BE2C (cell line): Measurements from ENCODE around the gene MSI1.
A peak's percentile ranks its signal among the peaks of the same experiment; 100 is the strongest.

Source experiments
- DNase-seq: peaks from one replicate; pipeline ENCODE4 v3.0.0-alpha.2; 2020
- H3K27me3 ChIP-seq: fragments of 250-450 bp; sonication (Bioruptor Pico); 2 replicates; pipeline ENCODE4 v1.5.1; 2020; ENCODE audit warnings: mild to moderate bottlenecking
- H3K36me3 ChIP-seq: fragments of 250-450 bp; sonication (Bioruptor Pico); 2 replicates; pipeline ENCODE4 v1.5.1; 2020; ENCODE audit warnings: mild to moderate bottlenecking
- H3K4me1 ChIP-seq: fragments of 250-450 bp; sonication (Bioruptor Pico); 2 replicates; pipeline ENCODE4 v1.5.1; 2020
- H3K4me3 ChIP-seq: 2 replicates; pipeline ENCODE4 v1.5.1; 2011; ENCODE audit warnings: low read depth, low read length
- H3K9me3 ChIP-seq: fragments of 250-450 bp; sonication (Bioruptor Pico); 2 replicates; pipeline ENCODE4 v1.5.1; 2020
- TF ChIP-seq, protein P1 (sequence below): IDR thresholded peaks from 2 replicates; pipeline ENCODE4 v1.5.1; 2012; ENCODE audit warnings: mild to moderate bottlenecking, low read depth, low read length

Gene MSI1

DNA sequence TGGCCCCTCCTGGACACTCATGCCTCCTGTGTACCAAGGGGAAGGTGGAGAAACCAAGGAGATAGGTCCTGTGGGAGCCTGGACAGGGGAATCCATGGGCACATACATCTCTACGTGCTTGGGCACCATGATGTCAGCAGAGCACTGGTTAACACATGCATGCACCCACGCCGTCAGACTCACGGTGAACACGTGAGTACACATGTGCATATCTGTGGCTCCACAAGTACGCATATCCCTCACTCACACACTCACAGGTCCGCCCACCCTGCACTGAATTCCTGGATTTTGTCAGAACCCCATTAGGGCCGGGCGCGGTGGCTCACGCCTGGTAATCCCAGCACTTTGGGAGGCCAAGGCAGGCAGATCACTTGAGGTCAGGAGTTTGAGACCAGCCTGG, 39.8 kb upstream of the MSI1 start:
- TF ChIP-seq, protein P1, sequence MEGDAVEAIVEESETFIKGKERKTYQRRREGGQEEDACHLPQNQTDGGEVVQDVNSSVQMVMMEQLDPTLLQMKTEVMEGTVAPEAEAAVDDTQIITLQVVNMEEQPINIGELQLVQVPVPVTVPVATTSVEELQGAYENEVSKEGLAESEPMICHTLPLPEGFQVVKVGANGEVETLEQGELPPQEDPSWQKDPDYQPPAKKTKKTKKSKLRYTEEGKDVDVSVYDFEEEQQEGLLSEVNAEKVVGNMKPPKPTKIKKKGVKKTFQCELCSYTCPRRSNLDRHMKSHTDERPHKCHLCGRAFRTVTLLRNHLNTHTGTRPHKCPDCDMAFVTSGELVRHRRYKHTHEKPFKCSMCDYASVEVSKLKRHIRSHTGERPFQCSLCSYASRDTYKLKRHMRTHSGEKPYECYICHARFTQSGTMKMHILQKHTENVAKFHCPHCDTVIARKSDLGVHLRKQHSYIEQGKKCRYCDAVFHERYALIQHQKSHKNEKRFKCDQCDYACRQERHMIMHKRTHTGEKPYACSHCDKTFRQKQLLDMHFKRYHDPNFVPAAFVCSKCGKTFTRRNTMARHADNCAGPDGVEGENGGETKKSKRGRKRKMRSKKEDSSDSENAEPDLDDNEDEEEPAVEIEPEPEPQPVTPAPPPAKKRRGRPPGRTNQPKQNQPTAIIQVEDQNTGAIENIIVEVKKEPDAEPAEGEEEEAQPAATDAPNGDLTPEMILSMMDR: no peak
- no peaks in the 10 kb centered on the region for H3K4me1 ChIP-seq
- no peaks in the 10 kb centered on the region for H3K9me3 ChIP-seq

DNA sequence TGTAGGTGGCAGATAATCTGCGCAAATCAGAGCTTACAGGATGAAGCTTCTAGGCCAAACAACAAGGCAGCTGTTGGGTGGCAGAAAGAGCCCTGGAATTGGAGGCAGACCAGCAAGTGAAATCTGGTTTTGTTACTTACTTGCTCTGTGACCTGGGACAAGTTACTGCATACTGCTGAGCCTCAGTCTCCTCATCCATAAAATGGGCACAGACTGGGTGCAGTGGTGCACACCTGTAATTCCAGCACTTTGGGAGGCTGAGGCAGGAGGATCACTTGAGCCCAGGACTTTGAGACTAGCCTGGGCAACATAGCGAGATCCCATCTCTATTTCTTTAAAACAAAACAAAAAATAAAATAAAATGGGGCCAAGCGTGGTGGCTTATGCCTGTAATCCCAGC, 37.6 kb upstream of the MSI1 start:
- TF ChIP-seq, protein P1: no peak
- H3K36me3 ChIP-seq: no peaks in the 10 kb centered on the region
- no peak overlapping the region for H3K4me3 ChIP-seq
- no peaks in the 10 kb centered on the region for H3K4me1 ChIP-seq
- DNase-seq: no peak
- H3K9me3 ChIP-seq: no peaks in the 10 kb centered on the region
- H3K27me3 ChIP-seq: no peaks in the 10 kb centered on the region

More for the DNA sequence above, 39.8 kb upstream of the MSI1 start:
- Histone ChIP-seq H3K27me3 (no peaks in the 10 kb centered on the region), H3K36me3 (no peaks in the 10 kb centered on the region), H3K4me3 (no peak overlapping the region)
- no peak for DNase-seq

GRCh38 chr12:120406069-120406468, 37.1 kb upstream of the MSI1 start:
- TF ChIP-seq, protein P1: no peak
- no peak for DNase-seq
- no peaks in the 10 kb centered on the region for H3K27me3 ChIP-seq
- no peak overlapping the region for H3K4me3 ChIP-seq
- H3K9me3 ChIP-seq: no peaks in the 10 kb centered on the region
- no peaks in the 10 kb centered on the region for H3K4me1 ChIP-seq
- no peaks in the 10 kb centered on the region for H3K36me3 ChIP-seq

- Histone ChIP-seq H3K4me1 (no peaks in the 10 kb centered on the region), H3K4me3 (no peak overlapping the region), H3K27me3 (no peaks in the 10 kb centered on the region), H3K9me3 (no peaks in the 10 kb centered on the region), H3K36me3 (no peaks in the 10 kb centered on the region)
- DNase-seq: peak; percentile 68
- TF ChIP-seq, protein P1: no peak
Measured at GRCh38 chr12:120404271-120404670, 35.3 kb upstream of the MSI1 start.

- H3K27me3 ChIP-seq: no peaks in the 10 kb centered on the region
- DNase-seq: no peak
- no peaks in the 10 kb centered on the region for H3K9me3 ChIP-seq
- no peaks in the 10 kb centered on the region for H3K4me1 ChIP-seq
- no peak overlapping the region for H3K4me3 ChIP-seq
- TF ChIP-seq, protein P1: no peak
- no peaks in the 10 kb centered on the region for H3K36me3 ChIP-seq
Measured at GRCh38 chr12:120403869-120404268, 34.9 kb upstream of the MSI1 start.

GRCh38 chr12:120402217-120402616, 33.3 kb upstream of the MSI1 start:
- Histone ChIP-seq H3K27me3 (no peaks in the 10 kb centered on the region), H3K4me3 (no peak overlapping the region), H3K36me3 (no peaks in the 10 kb centered on the region), H3K4me1 (no peaks in the 10 kb centered on the region), H3K9me3 (no peaks in the 10 kb centered on the region)
- TF ChIP-seq, protein P1: no peak
- no peak for DNase-seq
